G401 (cell line): ENCODE data around the gene ART1. TPM values are rescaled to one million over a fixed set of nuclear protein-coding genes. Genes with fewer than 3 reads are reported as not detected.
A peak's percentile ranks its signal among the peaks of the same experiment; 100 is the strongest.
"Not testable (repeated sequence)": the region's sequence is repeated elsewhere in the genome, so short reads cannot be mapped to it uniquely, and the experiment has no call there.

Experiments
- DNase-seq: peaks from one replicate; pipeline ENCODE4 v3.0.0-alpha.2; 2015; ENCODE audit warnings: low spot score
- in situ Hi-C: cut with HindIII; loops from 2 replicates; pipeline ENCODE4 v1.10.0; 2016; ENCODE audit warnings: low sequenced_read_pairs, mixed read lengths
- total RNA-seq: library from RNA; depleted of rRNA; stranded (reverse); fragments of >200 nt; shearing (Covaris generic); gene quantifications from 2 replicates; pipeline ENCODE4 v1.2.3, GENCODE V29; 2014

The ART1 gene
- total RNA-seq, 1 experiment from 2014 or later: not detected

- in situ Hi-C loops: no loop called here
- no peak for DNase-seq
Observed at GRCh38 chr11:3626250-3626960, 18.5 kb upstream of the ART1 start.

DNA sequence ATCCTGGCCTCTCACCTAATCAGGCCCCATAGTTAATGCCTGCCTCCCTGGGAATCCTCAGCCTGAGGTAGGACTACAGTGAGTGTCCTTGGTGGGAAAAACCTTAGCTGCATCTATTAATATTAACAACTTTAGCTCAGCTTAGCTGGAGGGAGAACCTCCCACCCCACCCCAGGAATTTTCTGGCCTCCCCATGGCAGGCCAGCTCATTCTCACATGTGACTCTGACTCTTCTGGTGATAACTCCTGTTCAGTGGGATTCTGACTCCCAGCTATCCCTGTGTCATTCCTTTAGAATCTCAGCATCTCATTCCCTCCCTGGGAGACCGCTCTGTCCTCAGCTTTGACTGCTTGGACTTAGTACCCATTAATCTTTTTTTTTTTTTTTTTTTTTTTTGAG is 17.6 kb upstream of the ART1 start:
- DNase-seq: no peak
- in situ Hi-C loops: no loop called here

DNA sequence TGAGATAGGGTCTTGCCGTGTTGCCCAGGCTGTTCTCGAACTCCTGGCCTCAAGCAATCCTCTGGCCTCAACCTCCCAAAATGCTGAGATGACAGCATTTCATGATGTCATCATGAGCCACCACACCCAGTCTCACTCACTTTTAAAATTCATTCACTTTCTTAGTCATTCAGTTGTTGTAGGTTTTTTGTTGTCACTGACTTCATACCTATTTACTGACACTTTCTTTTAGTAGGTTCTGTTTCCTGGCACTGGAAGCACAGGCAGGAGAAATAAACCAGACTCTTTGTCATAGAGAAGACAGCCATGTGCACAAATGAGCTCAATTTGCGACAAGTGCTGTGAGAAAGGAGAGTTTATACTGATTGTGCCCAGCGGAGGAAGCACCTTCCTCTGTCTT is 13.6 kb upstream of the ART1 start:
- in situ Hi-C loops: no loop called here
- no peak for DNase-seq

DNA sequence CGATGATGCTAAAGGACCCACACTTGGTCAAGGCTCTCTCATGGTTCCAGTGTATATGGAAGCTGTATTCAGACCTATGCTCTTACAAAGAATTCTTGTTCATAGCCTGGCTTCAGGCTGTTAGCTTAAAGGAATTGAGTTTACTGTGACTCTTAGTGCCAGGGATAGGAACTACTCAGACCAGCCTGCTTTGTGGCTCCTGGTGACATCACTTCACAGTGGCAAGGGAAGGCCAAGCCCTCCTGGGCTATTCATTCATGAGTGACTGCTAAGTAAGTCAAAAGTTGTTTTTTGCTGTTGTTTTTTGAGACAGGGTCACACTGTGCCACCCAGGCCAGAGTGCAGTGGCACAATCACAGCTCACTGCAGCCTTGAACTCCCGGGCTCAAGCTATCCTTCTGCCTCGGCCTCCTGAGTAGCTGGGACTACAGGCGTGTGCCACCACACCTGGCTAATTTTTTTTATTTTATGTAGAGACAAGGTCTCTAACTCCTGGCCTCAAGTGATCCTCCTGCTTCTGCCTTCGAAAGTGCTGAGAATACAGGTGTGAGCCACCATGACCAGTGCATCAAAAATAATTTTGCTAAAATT is 12.8 kb upstream of the ART1 start:
- no peak for DNase-seq
- in situ Hi-C loops: no loop called here

GRCh38 chr11:3635641-3636375 is 9.1 kb upstream of the ART1 start:
- DNase-seq: no peak
- in situ Hi-C loops: no loop called here

- in situ Hi-C loops: no loop called here
- DNase-seq: no peak
Observed at GRCh38 chr11:3637201-3637600, 7.7 kb upstream of the ART1 start.

- DNase-seq: no peak
- in situ Hi-C loops: no loop called here
Observed at GRCh38 chr11:3638513-3638912, 6.4 kb upstream of the ART1 start.

DNA sequence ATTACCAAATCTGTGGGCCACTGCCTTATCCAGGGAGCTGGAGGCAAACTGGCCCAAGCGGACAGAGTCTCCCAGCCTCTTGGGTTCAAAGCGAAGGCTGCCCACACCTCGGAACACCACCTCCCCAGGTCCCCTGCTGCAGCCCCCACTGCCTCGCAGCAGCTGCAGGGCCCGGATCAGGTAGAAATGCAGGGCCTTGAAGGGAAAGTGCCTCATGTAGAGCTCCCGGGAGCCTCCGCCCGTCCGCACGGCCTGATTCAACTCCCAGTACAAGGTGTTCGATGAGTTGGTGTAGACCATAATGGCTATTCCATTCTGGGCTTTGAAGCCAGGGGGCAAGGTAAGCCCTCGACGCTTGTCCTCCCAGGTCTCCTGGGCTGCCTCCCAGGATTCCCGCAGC is 5.1 kb upstream of the ART1 start:
- in situ Hi-C loops: no loop called here

DNA sequence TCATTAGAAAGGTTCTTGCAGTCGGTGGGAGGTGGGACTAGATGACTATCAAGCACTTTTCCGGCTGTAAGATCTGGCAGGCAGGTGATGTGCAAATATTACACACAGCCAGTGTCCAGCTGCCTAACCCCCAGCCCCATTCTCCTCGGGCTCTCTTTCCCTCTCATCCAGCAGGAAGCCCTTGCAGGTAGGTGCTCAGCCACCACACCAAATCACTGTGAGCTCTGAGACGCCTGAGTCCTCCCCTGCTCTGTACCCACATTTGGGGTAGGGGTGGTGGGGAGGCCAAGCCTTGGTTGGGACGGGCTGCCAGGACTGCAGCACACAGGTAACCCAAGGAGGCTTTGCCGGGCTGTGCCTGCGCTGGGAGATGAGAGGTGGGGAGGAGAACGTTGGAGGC is 3.7 kb upstream of the ART1 start:
- in situ Hi-C loops: no loop called here
- DNase-seq: no peak

More for the DNA sequence above, 5.1 kb upstream of the ART1 start:
- DNase-seq: no peak

- in situ Hi-C loops: no loop called here
- no peak for DNase-seq
Observed at GRCh38 chr11:3641701-3642070, 3.2 kb upstream of the ART1 start, which contains the start of gene ART5. Gene ART5, minus strand, starts transcription at chr11:3641992. Its CDS starts 130 bp downstream, at chr11:3641862.

DNA sequence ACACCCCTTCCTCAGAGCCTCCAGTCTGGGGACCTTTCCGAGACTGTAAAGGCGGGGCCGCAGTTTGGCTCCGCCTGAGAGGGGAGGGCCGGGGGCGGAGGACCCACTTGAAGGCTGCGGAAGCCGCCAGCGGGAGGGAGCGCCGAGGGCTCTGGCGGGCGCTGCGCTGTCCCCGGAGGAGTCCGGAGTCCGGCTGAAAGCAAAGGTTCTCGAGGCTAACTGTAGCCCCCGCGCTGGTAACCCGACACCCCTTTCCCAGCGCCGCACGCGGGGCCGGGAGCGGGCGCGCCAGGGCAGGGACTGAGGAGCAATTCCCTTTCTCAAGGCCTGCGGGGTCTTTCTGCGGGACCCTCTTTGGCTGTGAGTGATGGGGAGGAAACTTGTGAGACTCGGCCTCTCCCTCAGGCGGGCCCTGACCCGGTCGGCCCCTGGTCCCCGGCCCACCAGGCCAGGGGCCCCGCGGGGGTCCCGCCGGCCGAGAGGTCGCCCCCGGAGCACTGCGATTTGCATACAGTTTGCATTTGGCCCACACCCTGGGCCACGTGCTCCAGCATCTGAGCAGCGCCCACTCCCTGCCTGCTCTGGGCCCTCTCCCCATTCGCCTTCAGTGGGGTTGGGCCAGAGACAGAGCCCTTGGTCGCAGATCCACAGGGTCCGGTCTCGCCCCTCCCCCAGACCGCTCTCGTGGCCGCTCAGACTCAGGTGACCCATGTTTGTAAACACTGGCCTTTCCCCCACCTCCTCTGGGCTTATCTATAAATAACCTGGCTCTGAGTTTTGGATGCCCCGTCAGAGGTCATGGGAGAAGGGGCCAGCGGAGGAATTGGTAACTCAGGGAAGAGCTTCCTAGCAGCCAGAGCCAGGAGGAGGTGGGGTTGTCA is 2.6 kb upstream of the ART1 start:
- DNase-seq: peak; percentile 30

DNA sequence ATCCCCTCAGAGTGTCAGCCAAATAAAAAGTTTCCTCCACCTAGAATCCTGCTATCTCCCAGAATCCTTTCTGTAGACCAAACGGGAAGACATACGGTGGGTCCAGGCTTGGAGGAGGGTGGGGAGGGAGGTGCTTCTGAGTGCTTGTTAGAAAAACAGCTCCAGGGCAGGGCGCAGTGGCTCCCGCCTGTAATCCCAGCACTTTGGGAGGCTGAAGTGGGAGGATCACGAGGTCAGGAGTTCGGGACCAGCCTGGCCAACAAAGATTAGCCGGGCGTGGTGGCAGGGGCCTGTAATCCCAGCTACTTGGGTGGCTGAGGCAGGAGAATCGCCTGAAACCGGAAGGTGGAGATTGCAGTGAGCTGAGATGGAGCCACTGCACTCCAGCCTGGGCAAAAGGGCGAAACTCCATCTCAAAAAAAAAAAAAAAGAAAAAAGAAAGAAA is 1.8 kb upstream of the ART1 start:
- in situ Hi-C loops, DNase-seq: not testable (repeated sequence)

More for the DNA sequence above, 2.6 kb upstream of the ART1 start:
- in situ Hi-C loops: no loop called here

- in situ Hi-C loops: no loop called here
- DNase-seq: no peak
Observed at GRCh38 chr11:3645552-3645951, 624 bp downstream of the ART1 start.

DNA sequence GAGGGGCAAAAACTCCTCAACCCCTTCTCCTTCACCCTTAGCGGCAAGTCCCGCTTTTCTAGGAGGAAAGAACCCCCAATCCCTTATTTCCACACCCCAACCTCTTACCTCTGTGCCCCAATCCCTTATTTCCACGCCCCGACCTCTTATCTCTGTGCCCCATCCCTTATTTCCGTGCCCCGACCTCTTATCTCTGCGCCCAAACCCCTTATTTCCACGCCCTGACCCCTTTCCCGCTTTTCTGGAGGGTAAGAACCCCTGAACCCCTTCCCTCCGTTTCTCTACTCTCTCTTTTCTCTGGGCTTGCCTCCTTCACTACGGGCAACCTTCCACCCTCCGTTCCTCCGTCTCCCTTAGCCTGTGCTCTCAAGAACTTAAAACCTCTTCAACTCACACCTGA is 3.9 kb downstream of the ART1 start:
- in situ Hi-C loops, DNase-seq: not testable (repeated sequence)

DNA sequence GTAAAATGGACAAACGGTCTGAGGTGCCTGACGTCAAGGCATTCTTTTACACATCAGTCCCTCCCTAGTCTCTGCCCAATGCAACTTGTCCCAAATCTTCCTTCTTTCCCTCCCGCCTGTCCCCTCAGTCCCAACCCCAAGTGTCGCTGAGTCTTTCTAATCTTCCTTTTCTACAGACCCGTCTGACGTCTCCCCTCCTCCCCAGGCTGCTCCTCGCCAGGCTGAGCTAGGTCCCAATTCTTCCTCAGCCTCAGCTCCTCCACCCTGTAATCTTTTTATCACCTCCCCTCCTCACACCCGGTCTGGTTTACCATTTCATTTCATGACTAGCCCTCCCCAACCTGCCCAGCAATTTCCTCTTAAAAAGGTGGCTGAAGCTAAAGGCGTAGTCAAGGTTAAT is 4.4 kb downstream of the ART1 start:
- in situ Hi-C loops, DNase-seq: not testable (repeated sequence)

DNA sequence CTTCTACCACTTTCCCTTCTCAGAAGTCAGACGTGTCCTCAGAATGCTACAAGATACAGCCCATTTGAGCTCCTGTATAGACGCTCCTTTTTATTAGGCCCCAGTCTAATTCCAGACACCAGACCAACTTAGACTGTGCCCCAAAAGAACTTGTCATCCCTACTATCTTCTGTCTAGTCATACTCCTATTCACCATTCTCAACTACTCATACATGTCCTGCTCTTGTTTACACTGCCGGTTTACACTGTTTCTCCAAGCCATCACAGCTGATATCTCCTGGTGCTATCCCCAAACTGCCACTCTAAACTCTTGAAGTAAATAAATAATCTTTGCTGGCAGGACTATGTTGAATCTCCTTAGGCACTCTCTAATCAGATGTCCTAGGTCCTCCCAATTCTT is 7.6 kb downstream of the ART1 start:
- in situ Hi-C loops, DNase-seq: not testable (repeated sequence)

DNA sequence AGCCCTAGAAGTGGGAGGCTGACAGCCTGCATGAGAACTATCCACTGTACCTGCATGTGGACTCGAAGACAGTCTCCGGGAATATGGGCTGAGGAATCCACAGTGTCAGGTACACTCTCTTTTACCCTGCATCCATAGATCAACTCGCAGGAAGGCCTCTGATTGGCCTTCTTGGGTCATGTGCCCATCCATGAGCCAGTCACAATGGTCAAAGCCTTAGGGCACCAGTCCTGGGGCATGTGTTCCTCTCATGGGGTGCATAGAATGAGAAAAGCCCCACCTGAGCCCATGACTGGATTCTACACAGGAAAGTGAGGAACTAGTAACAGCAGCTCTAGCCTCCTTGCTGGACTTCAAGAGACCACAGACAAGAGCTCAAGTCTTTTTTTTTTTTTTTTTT is 10.6 kb downstream of the ART1 start:
- DNase-seq: no peak
- in situ Hi-C loops: no loop called here

GRCh38 chr11:3657331-3657730 is 12.4 kb downstream of the ART1 start:
- in situ Hi-C loops, DNase-seq: not testable (repeated sequence)

- DNase-seq: no peak
Observed at GRCh38 chr11:3658252-3658651, 13.3 kb downstream of the ART1 start.

More at GRCh38 chr11:3658252-3658651, 13.3 kb downstream of the ART1 start:
- in situ Hi-C loops: no loop called here
